ENCODE measurements around the gene LRMDA. TPM values are rescaled to one million over a fixed set of nuclear protein-coding genes. Genes with fewer than 3 reads are reported as not detected.

The LRMDA gene
- total and polyA plus RNA-seq, 2 of the 13 experiments (the other 11 are each of a cell fraction or from before 2014, with no cell fraction given) = 13.4 to 22.0 TPM

DNA sequence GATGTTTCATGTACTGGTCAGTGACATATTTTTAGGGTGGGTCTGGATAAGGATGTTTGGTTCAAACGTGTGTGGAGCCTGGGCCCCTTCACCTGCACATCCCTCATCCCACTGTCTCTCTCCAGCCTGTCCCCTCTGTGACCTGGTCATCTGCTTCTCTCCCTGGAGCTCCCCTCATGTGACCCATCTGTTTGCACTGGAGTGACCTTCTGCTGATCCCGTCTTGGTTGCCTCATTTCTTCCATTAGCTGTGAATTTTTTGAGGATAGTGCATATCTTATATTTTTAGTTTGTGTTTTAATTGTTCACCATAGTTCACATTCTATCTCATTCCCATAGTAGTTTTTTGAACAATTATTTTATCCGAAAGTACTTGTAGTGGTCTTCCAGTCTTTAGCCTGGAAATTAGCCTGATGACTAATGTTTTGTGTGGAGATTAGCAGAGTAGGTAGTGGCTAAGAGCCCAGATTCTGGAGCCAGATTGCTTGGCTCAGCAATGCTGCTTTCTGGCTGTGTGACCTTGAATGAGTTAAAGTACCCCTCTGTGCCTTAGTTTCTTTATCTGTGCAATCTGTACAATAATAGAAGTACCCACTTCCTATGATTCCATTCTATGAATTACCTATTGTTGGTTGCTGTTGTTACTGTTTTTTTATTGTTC lies 224.5 kb downstream of the LRMDA start (continued):
- no peak for TF ChIP-seq GABPA (IDR thresholded peaks at IDR 0.05; ENCODE audit: low read depth, low read length)
- TF ChIP-seq GABPA (CRISPR knock-in tag; IDR thresholded peaks at IDR 0.05; ENCODE audit: low read depth) = no peak
- TF ChIP-seq, protein P1, sequence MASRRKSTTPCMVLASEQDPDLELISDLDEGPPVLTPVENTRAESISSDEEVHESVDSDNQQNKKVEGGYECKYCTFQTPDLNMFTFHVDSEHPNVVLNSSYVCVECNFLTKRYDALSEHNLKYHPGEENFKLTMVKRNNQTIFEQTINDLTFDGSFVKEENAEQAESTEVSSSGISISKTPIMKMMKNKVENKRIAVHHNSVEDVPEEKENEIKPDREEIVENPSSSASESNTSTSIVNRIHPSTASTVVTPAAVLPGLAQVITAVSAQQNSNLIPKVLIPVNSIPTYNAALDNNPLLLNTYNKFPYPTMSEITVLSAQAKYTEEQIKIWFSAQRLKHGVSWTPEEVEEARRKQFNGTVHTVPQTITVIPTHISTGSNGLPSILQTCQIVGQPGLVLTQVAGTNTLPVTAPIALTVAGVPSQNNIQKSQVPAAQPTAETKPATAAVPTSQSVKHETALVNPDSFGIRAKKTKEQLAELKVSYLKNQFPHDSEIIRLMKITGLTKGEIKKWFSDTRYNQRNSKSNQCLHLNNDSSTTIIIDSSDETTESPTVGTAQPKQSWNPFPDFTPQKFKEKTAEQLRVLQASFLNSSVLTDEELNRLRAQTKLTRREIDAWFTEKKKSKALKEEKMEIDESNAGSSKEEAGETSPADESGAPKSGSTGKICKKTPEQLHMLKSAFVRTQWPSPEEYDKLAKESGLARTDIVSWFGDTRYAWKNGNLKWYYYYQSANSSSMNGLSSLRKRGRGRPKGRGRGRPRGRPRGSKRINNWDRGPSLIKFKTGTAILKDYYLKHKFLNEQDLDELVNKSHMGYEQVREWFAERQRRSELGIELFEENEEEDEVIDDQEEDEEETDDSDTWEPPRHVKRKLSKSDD (CRISPR knock-in tag; IDR thresholded peaks at IDR 0.05; ENCODE audit: low read depth) = no peak
- no peak for TF ChIP-seq GTF3A (CRISPR knock-in tag; conservative IDR thresholded peaks at IDR 0.05)
- no peak for TF ChIP-seq MEF2D (CRISPR knock-in tag; IDR thresholded peaks at IDR 0.05)
- TF ChIP-seq ZNF660 (CRISPR knock-in tag; IDR thresholded peaks at IDR 0.05; ENCODE audit: borderline replicate concordance, low read depth) = no peak
- TF ChIP-seq TBX2 (CRISPR knock-in tag; IDR thresholded peaks at IDR 0.05; ENCODE audit: borderline replicate concordance) = no peak
- no peak for TF ChIP-seq ZNF670 (CRISPR knock-in tag; IDR thresholded peaks at IDR 0.05; ENCODE audit: borderline replicate concordance)
- no peak for TF ChIP-seq ZSCAN21 (CRISPR knock-in tag; IDR thresholded peaks at IDR 0.05; ENCODE audit: borderline replicate concordance)
- TF ChIP-seq ZNF747 (CRISPR knock-in tag; IDR thresholded peaks at IDR 0.05; ENCODE audit: borderline replicate concordance) = no peak
- no peak for TF ChIP-seq TBX3 (IDR thresholded peaks at IDR 0.05; ENCODE audit: borderline replicate concordance)
- no peak for TF ChIP-seq DR1 (CRISPR knock-in tag; IDR thresholded peaks at IDR 0.05)
- TF ChIP-seq, protein P2, sequence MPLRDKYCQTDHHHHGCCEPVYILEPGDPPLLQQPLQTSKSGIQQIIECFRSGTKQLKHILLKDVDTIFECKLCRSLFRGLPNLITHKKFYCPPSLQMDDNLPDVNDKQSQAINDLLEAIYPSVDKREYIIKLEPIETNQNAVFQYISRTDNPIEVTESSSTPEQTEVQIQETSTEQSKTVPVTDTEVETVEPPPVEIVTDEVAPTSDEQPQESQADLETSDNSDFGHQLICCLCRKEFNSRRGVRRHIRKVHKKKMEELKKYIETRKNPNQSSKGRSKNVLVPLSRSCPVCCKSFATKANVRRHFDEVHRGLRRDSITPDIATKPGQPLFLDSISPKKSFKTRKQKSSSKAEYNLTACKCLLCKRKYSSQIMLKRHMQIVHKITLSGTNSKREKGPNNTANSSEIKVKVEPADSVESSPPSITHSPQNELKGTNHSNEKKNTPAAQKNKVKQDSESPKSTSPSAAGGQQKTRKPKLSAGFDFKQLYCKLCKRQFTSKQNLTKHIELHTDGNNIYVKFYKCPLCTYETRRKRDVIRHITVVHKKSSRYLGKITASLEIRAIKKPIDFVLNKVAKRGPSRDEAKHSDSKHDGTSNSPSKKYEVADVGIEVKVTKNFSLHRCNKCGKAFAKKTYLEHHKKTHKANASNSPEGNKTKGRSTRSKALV (CRISPR knock-in tag; IDR thresholded peaks at IDR 0.05) = no peak
- TF ChIP-seq MAFF (IDR thresholded peaks at IDR 0.05; ENCODE audit: low read depth, low read length) = peak; percentile 46; the same call in 1 of the 2 replicates
- TF ChIP-seq SAP130 (CRISPR knock-in tag; IDR thresholded peaks at IDR 0.05; ENCODE audit: low read depth) = 0 out of 2 replicates have a peak, but pooled peaks have one; percentile 28
- TF ChIP-seq ZNF350 (CRISPR knock-in tag; IDR thresholded peaks at IDR 0.05; ENCODE audit: borderline replicate concordance, low read depth) = no peak
- TF ChIP-seq SIX4 (CRISPR knock-in tag; IDR thresholded peaks at IDR 0.05) = no peak
- TF ChIP-seq HIVEP1 (CRISPR knock-in tag; IDR thresholded peaks at IDR 0.05) = no peak
- 0 out of 2 replicates have a peak, but pooled peaks have one; percentile 37 for TF ChIP-seq ZSCAN9 (CRISPR knock-in tag; IDR thresholded peaks at IDR 0.05; ENCODE audit: borderline replicate concordance)
- TF ChIP-seq, protein P3, sequence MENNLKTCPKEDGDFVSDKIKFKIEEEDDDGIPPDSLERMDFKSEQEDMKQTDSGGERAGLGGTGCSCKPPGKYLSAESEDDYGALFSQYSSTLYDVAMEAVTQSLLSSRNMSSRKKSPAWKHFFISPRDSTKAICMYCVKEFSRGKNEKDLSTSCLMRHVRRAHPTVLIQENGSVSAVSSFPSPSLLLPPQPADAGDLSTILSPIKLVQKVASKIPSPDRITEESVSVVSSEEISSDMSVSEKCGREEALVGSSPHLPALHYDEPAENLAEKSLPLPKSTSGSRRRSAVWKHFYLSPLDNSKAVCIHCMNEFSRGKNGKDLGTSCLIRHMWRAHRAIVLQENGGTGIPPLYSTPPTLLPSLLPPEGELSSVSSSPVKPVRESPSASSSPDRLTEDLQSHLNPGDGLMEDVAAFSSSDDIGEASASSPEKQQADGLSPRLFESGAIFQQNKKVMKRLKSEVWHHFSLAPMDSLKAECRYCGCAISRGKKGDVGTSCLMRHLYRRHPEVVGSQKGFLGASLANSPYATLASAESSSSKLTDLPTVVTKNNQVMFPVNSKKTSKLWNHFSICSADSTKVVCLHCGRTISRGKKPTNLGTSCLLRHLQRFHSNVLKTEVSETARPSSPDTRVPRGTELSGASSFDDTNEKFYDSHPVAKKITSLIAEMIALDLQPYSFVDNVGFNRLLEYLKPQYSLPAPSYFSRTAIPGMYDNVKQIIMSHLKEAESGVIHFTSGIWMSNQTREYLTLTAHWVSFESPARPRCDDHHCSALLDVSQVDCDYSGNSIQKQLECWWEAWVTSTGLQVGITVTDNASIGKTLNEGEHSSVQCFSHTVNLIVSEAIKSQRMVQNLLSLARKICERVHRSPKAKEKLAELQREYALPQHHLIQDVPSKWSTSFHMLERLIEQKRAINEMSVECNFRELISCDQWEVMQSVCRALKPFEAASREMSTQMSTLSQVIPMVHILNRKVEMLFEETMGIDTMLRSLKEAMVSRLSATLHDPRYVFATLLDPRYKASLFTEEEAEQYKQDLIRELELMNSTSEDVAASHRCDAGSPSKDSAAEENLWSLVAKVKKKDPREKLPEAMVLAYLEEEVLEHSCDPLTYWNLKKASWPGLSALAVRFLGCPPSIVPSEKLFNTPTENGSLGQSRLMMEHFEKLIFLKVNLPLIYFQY (CRISPR knock-in tag; IDR thresholded peaks at IDR 0.05; ENCODE audit: borderline replicate concordance) = no peak
- TF ChIP-seq TARDBP (CRISPR knock-in tag; IDR thresholded peaks at IDR 0.05) = no peak

Measured in HepG2 (cell line).